HEK293 (cell line): Measurements from ENCODE around the gene LUZP2.

Source experiments
- CTCF ChIA-PET: fragments of 350-600 bp; formaldehyde crosslinking; extraction: SDS; loops from one replicate; lab custom pipeline; 2021; ENCODE audit warnings: antibody characterized with exemption; lab: Yijun Ruan, JAX
- POLR2A ChIA-PET: fragments of 300-600 bp; formaldehyde crosslinking; extraction: SDS; loops from one replicate; lab custom pipeline; 2020; ENCODE audit warnings: antibody characterized with exemption, inconsistent platforms; lab: Yijun Ruan, JAX
- H3K27ac ChIP-seq: fragments of 200-500 bp; sonication (Bioruptor generic); 2 replicates; pipeline ENCODE4 v1.5.1; 2014; ENCODE audit warnings: low read depth, low read length, control low read depth, inconsistent platforms; ENCODE audit errors: extremely low read depth
- H3K36me3 ChIP-seq, 2 experiments: fragments of 200-500 bp in 1 of 2; sonication (Bioruptor generic) in 1 of 2; 1 replicate in 1 of 2; 2 replicates in 1 of 2; pipeline ENCODE4 v1.5.1; 2014 to 2017; ENCODE audit warnings: inconsistent platforms in 2 of 2, low read length in 2 of 2; ENCODE audit not compliant: control insufficient read depth in 2 of 2, insufficient read depth in 1 of 2
- H3K4me1 ChIP-seq: fragments of 200-500 bp; sonication (Bioruptor generic); 2 replicates; pipeline ENCODE4 v1.5.1; 2014; ENCODE audit warnings: mild to moderate bottlenecking, low read length, inconsistent platforms; ENCODE audit not compliant: control insufficient read depth, insufficient read depth
- H3K4me3 ChIP-seq: 2 replicates; pipeline ENCODE4 v1.5.1; 2011; ENCODE audit warnings: low read depth, mild to moderate bottlenecking, control low read depth, low read length, moderate library complexity
- H3K9me3 ChIP-seq: fragments of 200-500 bp; sonication (Bioruptor generic); 2 replicates; pipeline ENCODE4 v1.5.1; 2014; ENCODE audit warnings: low read depth, low read length, inconsistent platforms; ENCODE audit not compliant: control insufficient read depth, insufficient read depth
- GFI1B ChIP-seq: fragments of 450-650 bp; formaldehyde crosslinking; IDR thresholded peaks from 2 replicates; pipeline ENCODE4 v1.5.1; 2016; ENCODE audit warnings: missing biosample characterization, missing genetic modification characterization
- OVOL3 ChIP-seq: fragments of 450-650 bp; formaldehyde crosslinking; IDR thresholded peaks from 2 replicates; pipeline ENCODE4 v1.5.1; 2016; ENCODE audit warnings: missing biosample characterization, missing genetic modification characterization
- SETDB1 ChIP-seq: IDR thresholded peaks from one replicate; pipeline ENCODE4 v1.6.1; 2017; ENCODE audit warnings: mild to moderate bottlenecking, low read length, moderate library complexity, mixed read lengths; ENCODE audit not compliant: insufficient read length
- ZBTB17 ChIP-seq: fragments of 450-650 bp; formaldehyde crosslinking; IDR thresholded peaks from 2 replicates; pipeline ENCODE4 v1.5.1; 2016; ENCODE audit warnings: missing biosample characterization, missing genetic modification characterization
- ZIC2 ChIP-seq: fragments of 450-650 bp; formaldehyde crosslinking; IDR thresholded peaks from 2 replicates; pipeline ENCODE4 v1.5.1; 2016; ENCODE audit warnings: missing biosample characterization, missing genetic modification characterization
- ZNF19 ChIP-seq: fragments of 450-650 bp; formaldehyde crosslinking; IDR thresholded peaks from 2 replicates; pipeline ENCODE4; 2016; ENCODE audit warnings: missing biosample characterization, missing genetic modification characterization, low read depth
- ZNF23 ChIP-seq: fragments of 450-650 bp; formaldehyde crosslinking; IDR thresholded peaks from 2 replicates; pipeline ENCODE4 v1.5.1; 2016; ENCODE audit warnings: missing biosample characterization, missing genetic modification characterization, borderline replicate concordance
- ZNF266 ChIP-seq: fragments of 450-650 bp; formaldehyde crosslinking; IDR thresholded peaks from 2 replicates; pipeline ENCODE4 v1.5.1; 2016; ENCODE audit warnings: missing biosample characterization, missing genetic modification characterization, low read depth
- ZNF311 ChIP-seq: fragments of 450-650 bp; formaldehyde crosslinking; IDR thresholded peaks from 2 replicates; pipeline ENCODE4 v1.5.1; 2017; ENCODE audit warnings: missing biosample characterization, missing genetic modification characterization, borderline replicate concordance
- ZNF398 ChIP-seq: fragments of 450-650 bp; formaldehyde crosslinking; IDR thresholded peaks from 2 replicates; pipeline ENCODE4 v1.5.1; 2017; ENCODE audit warnings: missing biosample characterization, missing genetic modification characterization
- ZNF48 ChIP-seq: fragments of 450-650 bp; formaldehyde crosslinking; IDR thresholded peaks from 2 replicates; pipeline ENCODE4 v1.5.1; 2016; ENCODE audit warnings: missing biosample characterization, missing genetic modification characterization
- ZNF549 ChIP-seq: fragments of 450-650 bp; IDR thresholded peaks from 2 replicates; pipeline ENCODE4 v1.5.1; 2018; ENCODE audit warnings: missing biosample characterization, missing genetic modification characterization, mild to moderate bottlenecking, inconsistent platforms, moderate library complexity
- ZNF555 ChIP-seq: fragments of 450-650 bp; formaldehyde crosslinking; conservative IDR thresholded peaks from 2 replicates; pipeline ENCODE4 v1.5.1; 2017; ENCODE audit warnings: missing biosample characterization, mild to moderate bottlenecking, missing genetic modification characterization, inconsistent platforms
- ZNF580 ChIP-seq: fragments of 450-650 bp; formaldehyde crosslinking; IDR thresholded peaks from 2 replicates; pipeline ENCODE4 v1.5.1; 2016; ENCODE audit warnings: missing biosample characterization, missing genetic modification characterization
- ZNF704 ChIP-seq: fragments of 450-650 bp; formaldehyde crosslinking; IDR thresholded peaks from 2 replicates; pipeline ENCODE4 v1.5.1; 2016; ENCODE audit warnings: missing biosample characterization, missing genetic modification characterization
- ZNF747 ChIP-seq: fragments of 450-650 bp; formaldehyde crosslinking; IDR thresholded peaks from 2 replicates; pipeline ENCODE4 v1.5.1; 2016; ENCODE audit warnings: missing biosample characterization, missing genetic modification characterization
- ZNF777 ChIP-seq: fragments of 450-650 bp; formaldehyde crosslinking; IDR thresholded peaks from 2 replicates; pipeline ENCODE4 v1.5.1; 2017; ENCODE audit warnings: missing biosample characterization, missing genetic modification characterization, borderline replicate concordance
- TF ChIP-seq, protein P1 (sequence below): fragments of 450-650 bp; formaldehyde crosslinking; IDR thresholded peaks from 2 replicates; pipeline ENCODE4 v1.5.1; 2017; ENCODE audit warnings: missing biosample characterization, missing genetic modification characterization
- TF ChIP-seq, protein P2 (sequence below): fragments of 450-650 bp; formaldehyde crosslinking; IDR thresholded peaks from 2 replicates; pipeline ENCODE4 v1.5.1; 2016; ENCODE audit warnings: missing biosample characterization, missing genetic modification characterization
- TF ChIP-seq, protein P3 (sequence below): fragments of 450-650 bp; formaldehyde crosslinking; IDR thresholded peaks from 2 replicates; pipeline ENCODE4 v1.5.1; 2017; ENCODE audit warnings: missing biosample characterization, missing genetic modification characterization
- TF ChIP-seq, protein P4 (sequence below): fragments of 450-650 bp; formaldehyde crosslinking; conservative IDR thresholded peaks from 2 replicates; pipeline ENCODE4 v1.5.1; 2016; ENCODE audit warnings: low read depth, missing biosample characterization, missing genetic modification characterization

The LUZP2 gene

DNA sequence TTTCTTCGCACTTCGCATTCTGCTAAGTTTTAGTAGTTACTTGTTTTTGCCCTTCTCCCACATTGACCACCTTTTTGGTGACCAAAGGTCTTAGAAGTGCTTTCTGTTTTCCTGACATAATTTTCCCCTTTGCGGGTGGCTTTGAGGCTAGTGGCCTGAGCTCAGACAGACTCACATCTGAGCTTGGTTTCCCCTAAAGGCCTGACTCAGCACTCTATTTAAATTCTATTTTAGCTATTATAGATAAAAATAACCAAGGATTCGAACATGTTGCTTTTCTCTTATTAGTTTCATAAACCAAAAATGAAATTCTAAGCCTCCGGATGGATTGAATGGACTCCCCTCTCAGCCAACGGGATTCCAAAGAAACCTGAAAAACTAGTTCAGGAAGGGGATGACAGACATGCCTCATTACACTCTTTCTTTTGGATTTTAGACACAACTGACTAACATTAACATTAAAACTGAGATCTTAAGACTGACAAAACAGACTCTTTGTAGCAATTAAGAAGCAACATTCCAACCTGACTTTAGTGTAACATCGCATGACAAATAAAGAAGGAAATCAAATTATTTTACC, 258.5 kb downstream of the LUZP2 start:
- CTCF ChIA-PET: no interaction called here

GRCh38 chr11:24759742-24760141, 262.9 kb downstream of the LUZP2 start:
- CTCF ChIA-PET: no interaction called here
- Histone ChIP-seq H3K27ac (no peak overlapping the region), H3K36me3 (no peaks in the 10 kb centered on the region), H3K9me3 (no peaks in the 10 kb centered on the region), H3K4me1 (no peaks in the 10 kb centered on the region), H3K4me3 (no peak overlapping the region)
- POLR2A ChIA-PET: no interaction called here
- TF ChIP-seq ZNF311 (tag by site-specific recombination): no peak
- TF ChIP-seq SETDB1: no peak
- TF ChIP-seq ZNF48: no peak
- TF ChIP-seq, protein P1, sequence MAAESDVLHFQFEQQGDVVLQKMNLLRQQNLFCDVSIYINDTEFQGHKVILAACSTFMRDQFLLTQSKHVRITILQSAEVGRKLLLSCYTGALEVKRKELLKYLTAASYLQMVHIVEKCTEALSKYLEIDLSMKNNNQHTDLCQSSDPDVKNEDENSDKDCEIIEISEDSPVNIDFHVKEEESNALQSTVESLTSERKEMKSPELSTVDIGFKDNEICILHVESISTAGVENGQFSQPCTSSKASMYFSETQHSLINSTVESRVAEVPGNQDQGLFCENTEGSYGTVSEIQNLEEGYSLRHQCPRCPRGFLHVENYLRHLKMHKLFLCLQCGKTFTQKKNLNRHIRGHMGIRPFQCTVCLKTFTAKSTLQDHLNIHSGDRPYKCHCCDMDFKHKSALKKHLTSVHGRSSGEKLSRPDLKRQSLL (tag by site-specific recombination): no peak
- TF ChIP-seq ZBTB17: no peak
- no peak for TF ChIP-seq ZNF747 (tag by site-specific recombination)
- TF ChIP-seq, protein P2, sequence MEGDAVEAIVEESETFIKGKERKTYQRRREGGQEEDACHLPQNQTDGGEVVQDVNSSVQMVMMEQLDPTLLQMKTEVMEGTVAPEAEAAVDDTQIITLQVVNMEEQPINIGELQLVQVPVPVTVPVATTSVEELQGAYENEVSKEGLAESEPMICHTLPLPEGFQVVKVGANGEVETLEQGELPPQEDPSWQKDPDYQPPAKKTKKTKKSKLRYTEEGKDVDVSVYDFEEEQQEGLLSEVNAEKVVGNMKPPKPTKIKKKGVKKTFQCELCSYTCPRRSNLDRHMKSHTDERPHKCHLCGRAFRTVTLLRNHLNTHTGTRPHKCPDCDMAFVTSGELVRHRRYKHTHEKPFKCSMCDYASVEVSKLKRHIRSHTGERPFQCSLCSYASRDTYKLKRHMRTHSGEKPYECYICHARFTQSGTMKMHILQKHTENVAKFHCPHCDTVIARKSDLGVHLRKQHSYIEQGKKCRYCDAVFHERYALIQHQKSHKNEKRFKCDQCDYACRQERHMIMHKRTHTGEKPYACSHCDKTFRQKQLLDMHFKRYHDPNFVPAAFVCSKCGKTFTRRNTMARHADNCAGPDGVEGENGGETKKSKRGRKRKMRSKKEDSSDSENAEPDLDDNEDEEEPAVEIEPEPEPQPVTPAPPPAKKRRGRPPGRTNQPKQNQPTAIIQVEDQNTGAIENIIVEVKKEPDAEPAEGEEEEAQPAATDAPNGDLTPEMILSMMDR: no peak
- no peak for TF ChIP-seq OVOL3
- no peak for TF ChIP-seq ZNF704 (tag by site-specific recombination)
- TF ChIP-seq ZNF398 (tag by site-specific recombination): no peak
- TF ChIP-seq ZNF580 (tag by site-specific recombination): no peak

More for the DNA sequence above, 258.5 kb downstream of the LUZP2 start:
- H3K4me3 ChIP-seq: no peak overlapping the region
- H3K9me3 ChIP-seq: no peaks in the 10 kb centered on the region
- H3K27ac ChIP-seq: no peak overlapping the region
- no peaks in the 10 kb centered on the region for H3K4me1 ChIP-seq
- no peaks in the 10 kb centered on the region for H3K36me3 ChIP-seq
- POLR2A ChIA-PET: interaction anchor here (0.7 kb wide), 1 partner anchor 503 kb away, joined by 3 read pairs; no protein-coding TSS in a partner anchor
- no peak for TF ChIP-seq ZNF19 (tag by site-specific recombination)
- no peak for TF ChIP-seq ZNF555 (tag by site-specific recombination)
- no peak for TF ChIP-seq ZNF266 (tag by site-specific recombination)
- TF ChIP-seq GFI1B (tag by site-specific recombination): no peak
- no peak for TF ChIP-seq ZIC2 (tag by site-specific recombination)
- TF ChIP-seq, protein P3, sequence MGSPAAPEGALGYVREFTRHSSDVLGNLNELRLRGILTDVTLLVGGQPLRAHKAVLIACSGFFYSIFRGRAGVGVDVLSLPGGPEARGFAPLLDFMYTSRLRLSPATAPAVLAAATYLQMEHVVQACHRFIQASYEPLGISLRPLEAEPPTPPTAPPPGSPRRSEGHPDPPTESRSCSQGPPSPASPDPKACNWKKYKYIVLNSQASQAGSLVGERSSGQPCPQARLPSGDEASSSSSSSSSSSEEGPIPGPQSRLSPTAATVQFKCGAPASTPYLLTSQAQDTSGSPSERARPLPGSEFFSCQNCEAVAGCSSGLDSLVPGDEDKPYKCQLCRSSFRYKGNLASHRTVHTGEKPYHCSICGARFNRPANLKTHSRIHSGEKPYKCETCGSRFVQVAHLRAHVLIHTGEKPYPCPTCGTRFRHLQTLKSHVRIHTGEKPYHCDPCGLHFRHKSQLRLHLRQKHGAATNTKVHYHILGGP (tag by site-specific recombination): no peak
- TF ChIP-seq ZNF777 (tag by site-specific recombination): no peak
- TF ChIP-seq ZNF23 (tag by site-specific recombination): no peak
- TF ChIP-seq, protein P4, sequence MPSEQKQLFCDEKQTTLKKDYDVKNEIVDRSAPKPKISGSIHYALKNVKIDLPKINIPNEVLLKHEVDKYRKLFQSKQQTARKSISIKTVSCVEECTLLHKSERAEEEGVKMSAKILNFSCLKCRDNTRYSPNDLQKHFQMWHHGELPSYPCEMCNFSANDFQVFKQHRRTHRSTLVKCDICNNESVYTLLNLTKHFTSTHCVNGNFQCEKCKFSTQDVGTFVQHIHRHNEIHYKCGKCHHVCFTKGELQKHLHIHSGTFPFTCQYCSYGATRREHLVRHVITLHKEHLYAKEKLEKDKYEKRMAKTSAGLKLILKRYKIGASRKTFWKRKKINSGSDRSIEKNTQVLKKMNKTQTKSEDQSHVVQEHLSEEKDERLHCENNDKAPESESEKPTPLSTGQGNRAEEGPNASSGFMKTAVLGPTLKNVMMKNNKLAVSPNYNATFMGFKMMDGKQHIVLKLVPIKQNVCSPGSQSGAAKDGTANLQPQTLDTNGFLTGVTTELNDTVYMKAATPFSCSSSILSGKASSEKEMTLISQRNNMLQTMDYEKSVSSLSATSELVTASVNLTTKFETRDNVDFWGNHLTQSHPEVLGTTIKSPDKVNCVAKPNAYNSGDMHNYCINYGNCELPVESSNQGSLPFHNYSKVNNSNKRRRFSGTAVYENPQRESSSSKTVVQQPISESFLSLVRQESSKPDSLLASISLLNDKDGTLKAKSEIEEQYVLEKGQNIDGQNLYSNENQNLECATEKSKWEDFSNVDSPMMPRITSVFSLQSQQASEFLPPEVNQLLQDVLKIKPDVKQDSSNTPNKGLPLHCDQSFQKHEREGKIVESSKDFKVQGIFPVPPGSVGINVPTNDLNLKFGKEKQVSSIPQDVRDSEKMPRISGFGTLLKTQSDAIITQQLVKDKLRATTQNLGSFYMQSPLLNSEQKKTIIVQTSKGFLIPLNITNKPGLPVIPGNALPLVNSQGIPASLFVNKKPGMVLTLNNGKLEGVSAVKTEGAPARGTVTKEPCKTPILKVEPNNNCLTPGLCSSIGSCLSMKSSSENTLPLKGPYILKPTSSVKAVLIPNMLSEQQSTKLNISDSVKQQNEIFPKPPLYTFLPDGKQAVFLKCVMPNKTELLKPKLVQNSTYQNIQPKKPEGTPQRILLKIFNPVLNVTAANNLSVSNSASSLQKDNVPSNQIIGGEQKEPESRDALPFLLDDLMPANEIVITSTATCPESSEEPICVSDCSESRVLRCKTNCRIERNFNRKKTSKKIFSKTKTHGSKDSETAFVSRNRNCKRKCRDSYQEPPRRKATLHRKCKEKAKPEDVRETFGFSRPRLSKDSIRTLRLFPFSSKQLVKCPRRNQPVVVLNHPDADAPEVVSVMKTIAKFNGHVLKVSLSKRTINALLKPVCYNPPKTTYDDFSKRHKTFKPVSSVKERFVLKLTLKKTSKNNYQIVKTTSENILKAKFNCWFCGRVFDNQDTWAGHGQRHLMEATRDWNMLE (tag by site-specific recombination): no peak
- TF ChIP-seq ZNF549 (tag by site-specific recombination): no peak
